Measurements from ENCODE around the gene TAS2R40.
"Not testable (repeated sequence)": the region's sequence is repeated elsewhere in the genome, so short reads cannot be mapped to it uniquely, and the experiment has no call there.

The TAS2R40 gene

GRCh38 chr7:143221737-143222136 lies at the start of gene TAS2R40:
TSS of gene TAS2R40 (plus strand) at chr7:143222037. CDS start at chr7:143222079, 42 bp downstream.
- no peak for DNase-seq

- peak; percentile 85 for DNase-seq
These were observed 49.5 kb upstream of the TAS2R40 start for GRCh38 chr7:143172354-143172753.

GRCh38 chr7:143176128-143176527 lies 45.7 kb upstream of the TAS2R40 start:
- no peak for DNase-seq

- DNase-seq = no peak
These were observed 44.3 kb upstream of the TAS2R40 start for GRCh38 chr7:143177374-143178119.

GRCh38 chr7:143180771-143181170 lies 41.1 kb upstream of the TAS2R40 start:
- DNase-seq = not testable (repeated sequence)

GRCh38 chr7:143181349-143181748 lies 40.5 kb upstream of the TAS2R40 start:
- no peak for DNase-seq

GRCh38 chr7:143183024-143183423 lies 38.8 kb upstream of the TAS2R40 start, which contains the start of gene TAS2R39:
TSS of gene TAS2R39 (plus strand) at chr7:143183419. CDS start at chr7:143183419, 0 bp downstream.
- no peak for DNase-seq

- no peak for DNase-seq
These were observed 36.3 kb upstream of the TAS2R40 start for GRCh38 chr7:143185551-143185950.

- DNase-seq = no peak
These were observed 32.8 kb upstream of the TAS2R40 start for GRCh38 chr7:143188994-143189393.

GRCh38 chr7:143193880-143194279 lies 28.0 kb upstream of the TAS2R40 start:
- no peak for DNase-seq

- DNase-seq = no peak
These were observed 22.8 kb upstream of the TAS2R40 start for GRCh38 chr7:143199040-143199439.

- no peak for DNase-seq
These were observed 19.7 kb upstream of the TAS2R40 start for GRCh38 chr7:143202161-143202560.

- no peak for DNase-seq
These were observed 18.5 kb upstream of the TAS2R40 start for GRCh38 chr7:143203386-143203785.

- no peak for DNase-seq
These were observed 16.1 kb upstream of the TAS2R40 start for GRCh38 chr7:143205560-143206293.

GRCh38 chr7:143210541-143210940 lies 11.3 kb upstream of the TAS2R40 start:
- DNase-seq = no peak

- not testable (repeated sequence) for DNase-seq
These were observed 8.4 kb upstream of the TAS2R40 start for GRCh38 chr7:143213478-143213877.

GRCh38 chr7:143214789-143215679 lies 6.8 kb upstream of the TAS2R40 start:
- peak; percentile 84 for DNase-seq

GRCh38 chr7:143216151-143216550 lies 5.7 kb upstream of the TAS2R40 start:
- DNase-seq = no peak

GRCh38 chr7:143216686-143217085 lies 5.2 kb upstream of the TAS2R40 start:
- no peak for DNase-seq

GRCh38 chr7:143217806-143218205 lies 4.0 kb upstream of the TAS2R40 start:
- DNase-seq = no peak

GRCh38 chr7:143221286-143221685 lies 551 bp upstream of the TAS2R40 start:
- no peak for DNase-seq

GRCh38 chr7:143222782-143223181 lies 945 bp downstream of the TAS2R40 start:
- DNase-seq = no peak

GRCh38 chr7:143223784-143224183 lies 1.9 kb downstream of the TAS2R40 start:
- DNase-seq = no peak
